CD14-positive monocyte (primary cell): ENCODE data around the gene RPTOR. TPM values are rescaled to one million over a fixed set of nuclear protein-coding genes. Genes with fewer than 3 reads are reported as not detected.

Experiments
- DNase-seq, 3 donors: peaks; one replicate each; pipeline ENCODE4 v3.0.0-alpha.2; 2011 to 2022
- H2AFZ ChIP-seq: 2 replicates; pipeline ENCODE4 v1.6.0; 2012; ENCODE audit warnings: mild to moderate bottlenecking, low read depth, low read length, inconsistent platforms; ENCODE audit not compliant: insufficient read depth, poor library complexity, severe bottlenecking
- H3K27ac ChIP-seq, 2 donors: 1 replicate in 1 of 2; 2 replicates in 1 of 2; pipeline ENCODE4 v1.5.1; 2012 to 2013; ENCODE audit warnings: low read length in 2 of 2, control low read depth in 1 of 2, inconsistent platforms in 1 of 2, low read depth in 1 of 2, mild to moderate bottlenecking in 1 of 2
- H3K27me3 ChIP-seq, 2 donors: one replicate each; pipeline versions ENCODE4 v1.6.0 to v1.6.1; 2011 to 2013; ENCODE audit warnings: low read length in 2 of 2; ENCODE audit not compliant: control insufficient read depth in 2 of 2, insufficient read depth in 2 of 2
- H3K36me3 ChIP-seq, 2 donors: replicated peaks in 1 of 2; 1 replicate in 1 of 2; 2 replicates in 1 of 2; pipeline versions ENCODE4 v1.5.1 to v1.6.1; 2012 to 2013; ENCODE audit warnings: low read length in 2 of 2, control low read depth in 1 of 2, inconsistent platforms in 1 of 2, mild to moderate bottlenecking in 1 of 2; ENCODE audit not compliant: insufficient read depth in 2 of 2, control insufficient read depth in 1 of 2
- H3K4me1 ChIP-seq, 2 donors: 1 replicate in 1 of 2; 2 replicates in 1 of 2; pipeline versions ENCODE4 v1.5.1 to v1.6.1; 2012 to 2013; ENCODE audit warnings: low read length in 2 of 2, control low read depth in 1 of 2, inconsistent platforms in 1 of 2, mild to moderate bottlenecking in 1 of 2, moderate library complexity in 1 of 2; ENCODE audit not compliant: insufficient read depth in 2 of 2, control insufficient read depth in 1 of 2
- H3K4me2 ChIP-seq: replicated peaks from 2 replicates; pipeline ENCODE3; 2012; ENCODE audit warnings: low read length, moderate library complexity, mild to moderate bottlenecking; ENCODE audit not compliant: poor library complexity, severe bottlenecking; ENCODE audit errors: extremely low read depth
- H3K4me3 ChIP-seq, 3 experiments: fragments of 200-600 bp in 1 of 3; sonication (generic) in 1 of 3; replicated peaks in 1 of 3; 1 replicate in 2 of 3; 2 replicates in 1 of 3; pipeline ENCODE4 v1.5.1; 2011 to 2013; ENCODE audit warnings: low read length in 3 of 3, mild to moderate bottlenecking in 3 of 3, control low read depth in 2 of 3, low read depth in 2 of 3, inconsistent platforms in 1 of 3, moderate library complexity in 1 of 3
- H3K79me2 ChIP-seq: 2 replicates; pipeline ENCODE4 v1.6.0; 2012; ENCODE audit warnings: mild to moderate bottlenecking, control low read depth, inconsistent platforms, low read length, moderate library complexity; ENCODE audit not compliant: insufficient read depth
- H3K9ac ChIP-seq: 2 replicates; pipeline ENCODE4 v1.6.0; 2017; ENCODE audit warnings: low read length, mild to moderate bottlenecking; ENCODE audit not compliant: insufficient read depth, poor library complexity, severe bottlenecking
- H3K9me3 ChIP-seq, 2 donors: replicated peaks in 1 of 2; 1 replicate in 1 of 2; 2 replicates in 1 of 2; pipeline versions ENCODE4 v1.5.1 to v1.6.1; 2012 to 2013; ENCODE audit warnings: low read length in 2 of 2, control low read depth in 1 of 2; ENCODE audit not compliant: control insufficient read depth in 1 of 2, insufficient read depth in 1 of 2
- H4K20me1 ChIP-seq: 2 replicates; pipeline ENCODE4 v1.6.0; 2012; ENCODE audit warnings: mild to moderate bottlenecking, low read length, control low read depth, moderate library complexity; ENCODE audit not compliant: insufficient read depth
- H3K27ac Mint-ChIP-seq, 7 donors: one replicate each; pipeline ENCODE4 v1.8.0; 2020; ENCODE audit warnings: mild to moderate bottlenecking in 7 of 7, mixed read lengths in 7 of 7, moderate library complexity in 6 of 7, inconsistent platforms in 2 of 7
- H3K27me3 Mint-ChIP-seq, 3 donors: one replicate each; pipeline ENCODE4 v1.8.0; 2021 to 2022; ENCODE audit warnings: low read depth in 3 of 3, mild to moderate bottlenecking in 3 of 3, mixed read lengths in 3 of 3, moderate library complexity in 3 of 3, inconsistent platforms in 1 of 3
- H3K36me3 Mint-ChIP-seq, 2 donors: one replicate each; pipeline ENCODE4 v1.8.0; 2020; ENCODE audit warnings: mixed read lengths in 2 of 2, inconsistent platforms in 1 of 2, mild to moderate bottlenecking in 1 of 2
- H3K4me1 Mint-ChIP-seq: one replicate; pipeline ENCODE4 v1.8.0; 2020; ENCODE audit warnings: mild to moderate bottlenecking, mixed read lengths
- H3K4me3 Mint-ChIP-seq, 2 donors: one replicate each; pipeline ENCODE4 v1.8.0; 2020; ENCODE audit warnings: mild to moderate bottlenecking in 2 of 2, mixed read lengths in 2 of 2, moderate library complexity in 1 of 2
- H3K9me3 Mint-ChIP-seq, 7 donors: one replicate each; pipeline ENCODE4 v1.8.0; 2020 to 2022; ENCODE audit warnings: mixed read lengths in 7 of 7, mild to moderate bottlenecking in 6 of 7, moderate library complexity in 6 of 7, inconsistent platforms in 2 of 7
- CTCF ChIP-seq: fragments of 200-600 bp; IDR thresholded peaks from one replicate; pipeline ENCODE4 v1.8.0; 2022; ENCODE audit warnings: antibody characterized with exemption, mild to moderate bottlenecking
- WGBS: methylation state at CpG from one replicate; pipeline ENCODE4 v1.1.5; 2013; ENCODE audit warnings: missing lambda C conversion rate; ENCODE audit not compliant: insufficient coverage; 5-methylcytosine and 5-hydroxymethylcytosine counted together
- intact Hi-C, 2 donors: fragments of 100-400 bp; cut with micrococcal nuclease; formaldehyde crosslinking; loops; one replicate each; pipeline versions ENCODE4 v1.15.0 to v1.15.1; 2023
- polyA plus RNA-seq, 3 donors: library from polyadenylated mRNA; depleted of rRNA in 1 of 3; unstranded in 2 of 3; stranded (reverse) in 1 of 3; fragments of 300-500 nt in 2 of 3; fragments of >200 nt in 1 of 3; fragmentation: Illumina TruSeq in 2 of 3; gene quantifications; 1 replicate in 2 of 3; 2 replicates in 1 of 3; pipeline ENCODE4 v1.2.3, GENCODE V29; 2012 to 2021

Gene RPTOR
- polyA plus RNA-seq, 3 donors = 1.1 to 8.7 (median 2.6) TPM

- peaks cover 15 to 26% of the 10 kb centered on the region in 2 donors for H3K36me3 Mint-ChIP-seq
- Histone ChIP-seq H3K9me3 (peaks cover 4 to 18% of the 10 kb centered on the region in 2 donors), H3K27ac (no peak overlapping the region), H3K9ac (no peak overlapping the region), H3K27me3 (no peaks in the 10 kb centered on the region), H3K79me2 (peaks cover 24% of the 10 kb centered on the region), H3K4me2 (no peak overlapping the region), H4K20me1 (peaks cover 43% of the 10 kb centered on the region), H3K36me3 (peaks cover 0 to 10% of the 10 kb centered on the region in 2 donors), H3K4me3 (no peak overlapping the region), H3K4me1 (peaks cover 0 to 5% of the 10 kb centered on the region in 2 donors), H2AFZ (no peak overlapping the region)
- H3K4me1 Mint-ChIP-seq = peaks cover 6% of the 10 kb centered on the region
- DNase-seq = no peak
- H3K27me3 Mint-ChIP-seq = no peaks in the 10 kb centered on the region
- WGBS = no CpG with 5 or more reads among the region's 8 CpGs
- H3K9me3 Mint-ChIP-seq = peaks cover 8 to 17% (median 11%) of the 10 kb centered on the region in 7 donors
- TF ChIP-seq CTCF = no peak
- intact Hi-C loops = no loop called here
- H3K4me3 Mint-ChIP-seq = no peak overlapping the region
- H3K27ac Mint-ChIP-seq = no peak overlapping the region
Observed at GRCh38 chr17:80650331-80650672, 105.7 kb downstream of the RPTOR start.

DNA sequence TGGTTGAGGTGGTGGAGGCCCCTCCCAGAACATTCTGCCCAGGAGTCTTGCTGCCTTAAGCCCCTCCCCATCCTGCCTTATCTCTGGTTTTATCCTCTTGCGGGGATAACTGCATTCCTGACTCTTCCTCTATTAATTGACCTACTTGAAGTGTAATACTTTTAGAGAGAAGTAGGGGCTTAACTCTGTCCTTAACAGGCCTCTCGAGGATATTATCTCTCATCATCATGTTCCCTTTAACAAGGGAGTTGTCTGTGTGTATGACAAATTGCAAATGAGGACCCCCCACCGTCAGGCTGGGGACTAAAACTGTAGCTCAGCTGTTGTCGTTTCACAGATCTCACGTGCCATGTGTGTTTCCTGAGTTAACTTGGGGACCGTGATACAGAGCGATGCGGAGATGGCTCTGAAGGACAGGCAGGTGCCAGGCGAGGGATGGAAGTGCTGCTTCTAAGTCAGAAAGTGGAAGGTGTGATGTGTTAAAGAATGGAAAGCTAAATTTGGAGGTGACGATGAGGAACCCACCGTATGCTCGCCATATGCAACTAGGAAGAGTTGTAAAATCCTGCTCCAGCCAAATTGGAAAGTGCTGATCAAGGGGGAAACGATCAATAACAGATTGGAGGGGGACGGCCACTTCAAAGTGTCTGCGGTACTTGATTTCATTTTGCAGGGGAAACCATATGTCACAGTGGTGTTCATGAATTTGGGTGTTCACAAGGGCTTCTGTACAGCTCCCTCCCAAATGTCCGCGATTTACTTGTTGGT, 106.3 kb downstream of the RPTOR start:
- H3K79me2 ChIP-seq = peaks cover 24% of the 10 kb centered on the region
- no peak overlapping the region for H2AFZ ChIP-seq
- peaks cover 6% of the 10 kb centered on the region for H3K4me1 Mint-ChIP-seq
- H4K20me1 ChIP-seq = peaks cover 38% of the 10 kb centered on the region
- TF ChIP-seq CTCF = no peak
- DNase-seq = no peak
- H3K9me3 ChIP-seq = peaks cover 4 to 23% of the 10 kb centered on the region in 2 donors
- WGBS = 94% methylated on average over 13 of the region's 17 CpGs
- no peak overlapping the region for H3K27ac ChIP-seq
- H3K4me1 ChIP-seq = peaks cover 0 to 5% of the 10 kb centered on the region in 2 donors
- H3K4me3 Mint-ChIP-seq = no peak overlapping the region
- H3K36me3 ChIP-seq = peaks cover 0 to 10% of the 10 kb centered on the region in 2 donors
- H3K27me3 Mint-ChIP-seq = no peaks in the 10 kb centered on the region
- H3K4me3 ChIP-seq = no peak overlapping the region
- intact Hi-C loops = no loop called here
- no peak overlapping the region for H3K9ac ChIP-seq
- no peaks in the 10 kb centered on the region for H3K27me3 ChIP-seq
- H3K9me3 Mint-ChIP-seq = peaks cover 9 to 20% (median 14%) of the 10 kb centered on the region in 7 donors
- peaks cover 10 to 25% of the 10 kb centered on the region in 2 donors for H3K36me3 Mint-ChIP-seq
- H3K4me2 ChIP-seq = no peak overlapping the region
- no peak overlapping the region for H3K27ac Mint-ChIP-seq
